Right renal pelvis (tissue), 4 donors: ENCODE measurements around the gene KCNJ14. TPM values are rescaled to one million over a fixed set of nuclear protein-coding genes. Genes with fewer than 3 reads are reported as not detected.

Experiments
- polyA plus RNA-seq, 4 donors: library from polyadenylated mRNA; unstranded; fragments of 120-200 nt; gene quantifications; one replicate each; pipeline ENCODE4 v1.2.1, GENCODE V29; 2013; ENCODE audit not compliant: insufficient read length in 4 of 4

Gene KCNJ14
- polyA plus RNA-seq, 4 donors = 0.60 to 0.77 (median 0.68) TPM

Other genes starting within 250 kb of the KCNJ14 start
- 10 to 100 TPM; 49.3 to 62.6 (median 58.7) TPM for gene CARD8, start 199.7 kb upstream of the KCNJ14 start, polyA plus RNA-seq
- gene ZNF114, start 185.5 kb upstream of the KCNJ14 start, polyA plus RNA-seq = 1 to 10 TPM; 6.1 to 9.0 (median 7.3) TPM
- 10 to 100 TPM; 56.2 to 83.3 (median 68.9) TPM for gene EMP3, start 130.0 kb upstream of the KCNJ14 start, polyA plus RNA-seq
- gene TMEM143, start 91.6 kb upstream of the KCNJ14 start, polyA plus RNA-seq = 10 to 100 TPM in 2 of 4 donors, 1 to 10 TPM in 2; 8.9 to 14.1 (median 11.2) TPM
- gene SYNGR4, start 91.2 kb upstream of the KCNJ14 start, polyA plus RNA-seq = 1 to 10 TPM in 1 of 4 donors, under 1 TPM in 3; 0.39 to 1.2 (median 0.54) TPM
- 100 to 1,000 TPM; 231 to 265 (median 243) TPM for gene KDELR1, start 64.0 kb upstream of the KCNJ14 start, polyA plus RNA-seq
- under 1 TPM; 0.39 to 0.66 (median 0.54) TPM for gene GRIN2D, start 61.9 kb upstream of the KCNJ14 start, polyA plus RNA-seq
- 10 to 100 TPM; 22.3 to 33.5 (median 25.9) TPM for gene GRWD1, start 9.6 kb upstream of the KCNJ14 start, polyA plus RNA-seq
- gene CYTH2, start 13.8 kb downstream of the KCNJ14 start, polyA plus RNA-seq = 10 to 100 TPM; 79.6 to 89.5 (median 84.3) TPM
- 1 to 10 TPM; 1.7 to 3.6 (median 2.4) TPM for gene LMTK3, start 56.3 kb downstream of the KCNJ14 start, polyA plus RNA-seq
- gene SULT2B1, start 96.6 kb downstream of the KCNJ14 start, polyA plus RNA-seq = under 1 TPM; 0.19 to 0.61 (median 0.38) TPM
- under 1 TPM in 1 of 4 donors, not detected in 3; 0.06 TPM for gene SPACA4, start 151.2 kb downstream of the KCNJ14 start, polyA plus RNA-seq
- gene FAM83E, start 159.5 kb downstream of the KCNJ14 start, polyA plus RNA-seq = 1 to 10 TPM in 3 of 4 donors, under 1 TPM in 1; 0.62 to 1.6 (median 1.1) TPM
- 1,000 to 10,000 TPM; 1,054 to 1,482 (median 1,060) TPM for gene RPL18, start 163.6 kb downstream of the KCNJ14 start, polyA plus RNA-seq
- gene SPHK2, start 163.9 kb downstream of the KCNJ14 start, polyA plus RNA-seq = 10 to 100 TPM; 18.6 to 30.6 (median 21.0) TPM
- 10 to 100 TPM; 11.6 to 14.7 (median 13.2) TPM for gene DBP, start 181.8 kb downstream of the KCNJ14 start, polyA plus RNA-seq
- gene CA11, start 190.6 kb downstream of the KCNJ14 start, polyA plus RNA-seq = 10 to 100 TPM; 20.5 to 31.1 (median 24.5) TPM
- gene NTN5, start 217.4 kb downstream of the KCNJ14 start, polyA plus RNA-seq = 1 to 10 TPM in 1 of 4 donors, under 1 TPM in 3; 0.53 to 1.6 (median 0.77) TPM
- gene FUT2, start 240.4 kb downstream of the KCNJ14 start, polyA plus RNA-seq = 1 to 10 TPM; 1.8 to 3.4 (median 2.2) TPM